ENCODE results near the gene RELB. TPM values are rescaled to one million over a fixed set of nuclear protein-coding genes. Genes with fewer than 3 reads are reported as not detected.
A peak's percentile ranks its signal among the peaks of the same experiment; 100 is the strongest.

RELB gene
- total RNA-seq, 3 donors from 2014 or later = 20.9 to 30.3 (median 21.1) TPM

GRCh38 chr19:44988273-44988672, 13.0 kb upstream of the RELB start:
- Histone ChIP-seq H3K9me3 (no peaks in the 10 kb centered on the region), H3K4me1 (ENCODE audit: low read depth) (no peaks in the 10 kb centered on the region), H3K4me3 (no peak overlapping the region), H3K36me3 (ENCODE audit: low read depth) (no peaks in the 10 kb centered on the region)
- no peak for TF ChIP-seq CTCF (IDR thresholded peaks at IDR 0.05)
- ATAC-seq (no peak), DNase-seq (no peak)
- intact Hi-C loops (cut with DNase I, micrococcal nuclease) = no loop called here

GRCh38 chr19:44988896-44989556, 12.2 kb upstream of the RELB start:
- Histone ChIP-seq H3K36me3 (ENCODE audit: low read depth) (no peaks in the 10 kb centered on the region), H3K9me3 (no peaks in the 10 kb centered on the region), H3K4me3 (no peak overlapping the region), H3K4me1 (ENCODE audit: low read depth) (no peaks in the 10 kb centered on the region)
- DNase-seq (peak; percentile 72 to 82 (median 81)), ATAC-seq (peak; percentile 80)
- intact Hi-C loops (cut with DNase I, micrococcal nuclease) = no loop called here
- TF ChIP-seq CTCF (IDR thresholded peaks at IDR 0.05) = peak; percentile 49

- intact Hi-C loops (cut with DNase I, micrococcal nuclease) = no loop called here
- H3K36me3 ChIP-seq (ENCODE audit: low read depth) = no peaks in the 10 kb centered on the region
These were observed 10.8 kb upstream of the RELB start for GRCh38 chr19:44990459-44990858.

GRCh38 chr19:44990966-44991365, 10.3 kb upstream of the RELB start:
- Histone ChIP-seq H3K4me3 (no peak overlapping the region), H3K36me3 (ENCODE audit: low read depth) (no peaks in the 10 kb centered on the region), H3K9me3 (no peaks in the 10 kb centered on the region), H3K4me1 (ENCODE audit: low read depth) (no peaks in the 10 kb centered on the region)
- ATAC-seq (peak; percentile 58), DNase-seq (no peak)
- intact Hi-C loops (cut with DNase I, micrococcal nuclease) = no loop called here
- no peak for TF ChIP-seq CTCF (IDR thresholded peaks at IDR 0.05)

More at GRCh38 chr19:44990459-44990858, 10.8 kb upstream of the RELB start:
- no peak for TF ChIP-seq CTCF (IDR thresholded peaks at IDR 0.05)
- DNase-seq (no peak), ATAC-seq (no peak)
- no peak overlapping the region for H3K4me3 ChIP-seq
- H3K9me3 ChIP-seq = no peaks in the 10 kb centered on the region
- H3K4me1 ChIP-seq (ENCODE audit: low read depth) = no peaks in the 10 kb centered on the region

- ATAC-seq = no peak
- DNase-seq = no peak
- Histone ChIP-seq H3K9me3 (no peaks in the 10 kb centered on the region), H3K4me3 (no peak overlapping the region), H3K4me1 (ENCODE audit: low read depth) (no peaks in the 10 kb centered on the region), H3K36me3 (ENCODE audit: low read depth) (no peaks in the 10 kb centered on the region)
- intact Hi-C loops (cut with DNase I, micrococcal nuclease) = no loop called here
- TF ChIP-seq CTCF (IDR thresholded peaks at IDR 0.05) = no peak
These were observed 8.7 kb upstream of the RELB start for GRCh38 chr19:44992336-44993163.

Measured in mucosa of descending colon (tissue), 3 donors.